Suprapubic skin (tissue), 4 donors: ENCODE measurements around the gene FOXL3.

ENCODE experiments used
- EP300 ChIP-seq: sonication (generic); formaldehyde crosslinking; IDR thresholded peaks from one replicate; pipeline ENCODE4 v1.6.1; 2017; ENCODE audit warnings: antibody characterized with exemption
- POLR2A ChIP-seq, 2 donors: fragments of 450-650 bp; IDR thresholded peaks; one replicate each; pipeline ENCODE4 v1.6.1; 2017; ENCODE audit warnings: antibody characterized with exemption in 2 of 2, mild to moderate bottlenecking in 2 of 2, moderate library complexity in 2 of 2
- POLR2AphosphoS5 ChIP-seq, 3 donors: sonication (generic); formaldehyde crosslinking; IDR thresholded peaks; one replicate each; pipeline ENCODE4 v1.6.1; 2017; ENCODE audit warnings: antibody characterized with exemption in 3 of 3
- TF ChIP-seq, protein P1 (sequence below), 2 donors: fragments of 200-600 bp in 1 of 2; fragments of 450-650 bp in 1 of 2; sonication (generic) in 1 of 2; IDR thresholded peaks; one replicate each; pipeline ENCODE4 v1.5.1; 2016 to 2019; ENCODE audit warnings: antibody characterized with exemption in 2 of 2, mild to moderate bottlenecking in 1 of 2, moderate library complexity in 1 of 2

DNA sequence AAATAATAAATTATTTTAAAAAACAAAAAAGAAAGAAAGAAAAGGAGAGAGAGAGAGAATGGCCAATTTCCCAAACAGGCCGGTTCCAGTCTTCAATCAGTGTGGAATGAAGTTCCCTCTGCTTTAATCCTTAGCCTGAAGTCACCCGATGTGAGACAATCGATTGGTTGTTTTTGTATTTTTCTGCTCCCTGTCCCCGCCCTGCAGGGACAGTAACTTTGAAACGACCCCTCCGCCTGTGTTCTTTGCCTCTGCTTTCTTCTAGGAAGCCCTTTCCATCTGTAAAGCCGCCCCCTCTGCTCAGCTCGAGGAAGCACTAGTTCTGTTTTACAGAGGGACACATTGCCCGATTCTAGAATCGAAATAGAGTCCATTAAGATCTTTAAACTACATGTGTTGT is 33.4 kb downstream of the FOXL3 start:
- TF ChIP-seq, protein P1, sequence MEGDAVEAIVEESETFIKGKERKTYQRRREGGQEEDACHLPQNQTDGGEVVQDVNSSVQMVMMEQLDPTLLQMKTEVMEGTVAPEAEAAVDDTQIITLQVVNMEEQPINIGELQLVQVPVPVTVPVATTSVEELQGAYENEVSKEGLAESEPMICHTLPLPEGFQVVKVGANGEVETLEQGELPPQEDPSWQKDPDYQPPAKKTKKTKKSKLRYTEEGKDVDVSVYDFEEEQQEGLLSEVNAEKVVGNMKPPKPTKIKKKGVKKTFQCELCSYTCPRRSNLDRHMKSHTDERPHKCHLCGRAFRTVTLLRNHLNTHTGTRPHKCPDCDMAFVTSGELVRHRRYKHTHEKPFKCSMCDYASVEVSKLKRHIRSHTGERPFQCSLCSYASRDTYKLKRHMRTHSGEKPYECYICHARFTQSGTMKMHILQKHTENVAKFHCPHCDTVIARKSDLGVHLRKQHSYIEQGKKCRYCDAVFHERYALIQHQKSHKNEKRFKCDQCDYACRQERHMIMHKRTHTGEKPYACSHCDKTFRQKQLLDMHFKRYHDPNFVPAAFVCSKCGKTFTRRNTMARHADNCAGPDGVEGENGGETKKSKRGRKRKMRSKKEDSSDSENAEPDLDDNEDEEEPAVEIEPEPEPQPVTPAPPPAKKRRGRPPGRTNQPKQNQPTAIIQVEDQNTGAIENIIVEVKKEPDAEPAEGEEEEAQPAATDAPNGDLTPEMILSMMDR (IDR thresholded peaks at IDR 0.05) = no peak
- no peak for TF ChIP-seq POLR2AphosphoS5 (IDR thresholded peaks at IDR 0.05)
- TF ChIP-seq POLR2A (IDR thresholded peaks at IDR 0.05) = no peak
- TF ChIP-seq EP300 = no peak
